ENCODE measurements around the gene CACNA1I. TPM values are rescaled to one million over a fixed set of nuclear protein-coding genes. Genes with fewer than 3 reads are reported as not detected.

The CACNA1I gene
- total and polyA plus RNA-seq, 2 donors (not counting 3 experiments of a cell fraction or from before 2014, with no cell fraction given): not detected

- POLR2A ChIA-PET: no interaction called here
- Histone ChIP-seq H3K27me3 (ENCODE audit: control insufficient read depth in 2 of 2, insufficient read depth in 2 of 2, low read length in 2 of 2) (peaks cover 0 to 4% of the 10 kb centered on the region in 2 experiments), H2AFZ (ENCODE audit: low read depth, low read length) (no peak overlapping the region), H3K9ac (replicated peaks; ENCODE audit: extremely low read depth, insufficient read depth, low read length) (no peak overlapping the region), H3K4me3 (replicated peaks in 1 of 3; ENCODE audit: insufficient read depth in 1 of 3, low read depth in 1 of 3, low read length in 3 of 3) (no peak overlapping the region), H3K9me1 (replicated peaks; ENCODE audit: control insufficient read depth, extremely low read depth, insufficient read depth, low read length) (no peaks in the 10 kb centered on the region), H3K79me2 (ENCODE audit: control insufficient read depth, insufficient read depth, low read length) (no peaks in the 10 kb centered on the region), H3K4me1 (ENCODE audit: control insufficient read depth, extremely low read depth, insufficient read depth, low read length) (no peaks in the 10 kb centered on the region), H3K4me2 (ENCODE audit: insufficient read depth, low read length) (no peak overlapping the region), H3K27ac (ENCODE audit: insufficient read depth, low read depth, low read length) (no peak overlapping the region), H4K20me1 (replicated peaks; ENCODE audit: control insufficient read depth, extremely low read depth, insufficient read depth, low read length) (no peaks in the 10 kb centered on the region), H3K36me3 (ENCODE audit: control insufficient read depth in 2 of 2, extremely low read depth in 1 of 2, insufficient read depth in 2 of 2, low read length in 2 of 2) (no peaks in the 10 kb centered on the region), H3K9me3 (replicated peaks; ENCODE audit: control insufficient read depth, insufficient read depth, low read length) (no peaks in the 10 kb centered on the region)
- intact Hi-C loops (cut with micrococcal nuclease) (no loop called here), dilution Hi-C loops (cut with MboI; ENCODE audit: extremely low pct_ligation_motif_present, low sequenced_read_pairs) (no loop called here)
- FAIRE-seq (no peak), DNase-seq (ENCODE audit: low read depth, low spot score) (peak; percentile 81)
- CTCF ChIA-PET: interaction anchor here (0.7 to 2.0 kb wide), 7 partner anchors 19 to 444 kb away, joined by 3 to 8 read pairs (median 3); no protein-coding TSS in a partner anchor
- BruUV-seq (replicated peaks): no TSS peak
- TF ChIP-seq JUN (IDR thresholded peaks at IDR 0.05; ENCODE audit: borderline replicate concordance, insufficient read depth, insufficient read length, low read depth) (no peak), MAX (IDR thresholded peaks at IDR 0.05; ENCODE audit: insufficient read depth, insufficient read length) (no peak), GATA2 (IDR thresholded peaks at IDR 0.05; ENCODE audit: insufficient read depth, insufficient read length, low read depth, low read length) (no peak), MYC (IDR thresholded peaks at IDR 0.05; ENCODE audit: low read depth, low read length) (no peak), FOS (IDR thresholded peaks at IDR 0.05; ENCODE audit: borderline replicate concordance, insufficient read depth, low read length) (no peak), CTCF (IDR thresholded peaks at IDR 0.05; ENCODE audit: extremely low read depth in 1 of 2, insufficient read depth in 1 of 2, low read depth in 1 of 2, low read length in 2 of 2) (no peak), POLR2AphosphoS5 (IDR thresholded peaks at IDR 0.05; ENCODE audit: insufficient read depth, low read depth, low read length) (no peak)
Observed at GRCh38 chr22:39593066-39593930, 22.7 kb downstream of the CACNA1I start.
